ENCODE measurements around the gene ZNF329. TPM values are rescaled to one million over a fixed set of nuclear protein-coding genes. Genes with fewer than 3 reads are reported as not detected.

Gene ZNF329
- total and polyA plus RNA-seq, 2 experiments from 2014 or later: 2.7 to 16.9 TPM

GRCh38 chr19:58157045-58157728 is 6.6 kb upstream of the ZNF329 start (continued):
- TF ChIP-seq ZNF462 (CRISPR knock-in tag; IDR thresholded peaks at IDR 0.05) (no peak), JUNB (IDR thresholded peaks at IDR 0.05; ENCODE audit: unreplicated experiment) (no peak), EZH2 (IDR thresholded peaks at IDR 0.05; ENCODE audit: low read depth, unreplicated experiment) (no peak), STAT1 (IDR thresholded peaks at IDR 0.05; ENCODE audit: unreplicated experiment) (no peak), POLR2AphosphoS5 (IDR thresholded peaks at IDR 0.05; ENCODE audit: low read depth) (no peak), CREB1 (CRISPR knock-in tag; IDR thresholded peaks at IDR 0.05; ENCODE audit: low read depth) (no peak), ETS1 (IDR thresholded peaks at IDR 0.05) (no peak), EZH2phosphoT487 (IDR thresholded peaks at IDR 0.05; ENCODE audit: unreplicated experiment) (no peak)
